Mesenchymal stem cell (in vitro differentiated cells and primary cell): ENCODE measurements around the gene HIVEP1.

Source experiments
- DNase-seq: peaks from one replicate; pipeline ENCODE4 v3.0.0-alpha.2; 2013
- H2AFZ ChIP-seq: one replicate; pipeline ENCODE4 v1.6.1; 2013; ENCODE audit warnings: low read depth, mild to moderate bottlenecking, control low read depth, inconsistent platforms, low read length, moderate library complexity
- H2AK5ac ChIP-seq: 2 replicates; pipeline ENCODE4 v1.6.1; 2013; ENCODE audit warnings: low read length, moderate library complexity, mild to moderate bottlenecking, inconsistent platforms; ENCODE audit not compliant: severe bottlenecking
- H2BK120ac ChIP-seq: one replicate; pipeline ENCODE4 v1.6.1; 2013; ENCODE audit warnings: low read depth, mild to moderate bottlenecking, inconsistent platforms, low read length, moderate library complexity
- H2BK12ac ChIP-seq, 2 experiments: one replicate each; pipeline ENCODE4 v1.6.1; 2013; ENCODE audit warnings: inconsistent platforms in 2 of 2, low read length in 2 of 2, mild to moderate bottlenecking in 2 of 2, moderate library complexity in 2 of 2, control low read depth in 1 of 2
- H2BK15ac ChIP-seq: one replicate; pipeline ENCODE4 v1.6.1; 2013; ENCODE audit warnings: mild to moderate bottlenecking, low read depth, inconsistent platforms; ENCODE audit not compliant: poor library complexity, severe bottlenecking
- H2BK5ac ChIP-seq: 2 replicates; pipeline ENCODE4 v1.6.1; 2013; ENCODE audit warnings: low read depth, mild to moderate bottlenecking, low read length, control low read depth, inconsistent platforms; ENCODE audit not compliant: poor library complexity, severe bottlenecking
- H3K14ac ChIP-seq, 2 experiments: one replicate each; pipeline ENCODE4 v1.6.1; 2013; ENCODE audit warnings: inconsistent platforms in 2 of 2, low read length in 2 of 2, control low read depth in 1 of 2, mild to moderate bottlenecking in 1 of 2, moderate library complexity in 1 of 2
- H3K18ac ChIP-seq, 2 experiments: one replicate each; pipeline ENCODE4 v1.6.1; 2013; ENCODE audit warnings: inconsistent platforms in 2 of 2, low read length in 2 of 2, control low read depth in 1 of 2, low read depth in 1 of 2, mild to moderate bottlenecking in 1 of 2
- H3K23ac ChIP-seq, 2 experiments: one replicate each; pipeline ENCODE4 v1.6.1; 2013; ENCODE audit warnings: inconsistent platforms in 2 of 2, low read length in 2 of 2, mild to moderate bottlenecking in 2 of 2, moderate library complexity in 2 of 2, control low read depth in 1 of 2
- H3K27ac ChIP-seq: 2 replicates; pipeline ENCODE4 v1.5.1; 2013; ENCODE audit warnings: mild to moderate bottlenecking, moderate library complexity, low read length, control low read depth, inconsistent platforms; ENCODE audit not compliant: poor library complexity, severe bottlenecking
- H3K27me3 ChIP-seq, 2 experiments: 2 replicates each; pipeline versions ENCODE4 v1.6.1 to v1.7.0; 2013; ENCODE audit warnings: low read length in 2 of 2, mild to moderate bottlenecking in 2 of 2, moderate library complexity in 2 of 2, control low read depth in 1 of 2, inconsistent platforms in 1 of 2; ENCODE audit not compliant: control insufficient read depth in 1 of 2, insufficient read depth in 1 of 2
- H3K36me3 ChIP-seq, 2 experiments: 2 replicates each; pipeline versions ENCODE4 v1.6.1 to v1.7.0; 2013; ENCODE audit warnings: low read length in 2 of 2, control low read depth in 1 of 2, inconsistent platforms in 1 of 2, low read depth in 1 of 2, mild to moderate bottlenecking in 1 of 2; ENCODE audit not compliant: insufficient read depth in 2 of 2, control insufficient read depth in 1 of 2
- H3K4ac ChIP-seq, 2 experiments: one replicate each; pipeline ENCODE4 v1.6.1; 2013; ENCODE audit warnings: inconsistent platforms in 2 of 2, low read length in 2 of 2, mild to moderate bottlenecking in 2 of 2, moderate library complexity in 2 of 2, control low read depth in 1 of 2, low read depth in 1 of 2
- H3K4me1 ChIP-seq: 2 replicates; pipeline ENCODE4 v1.6.1; 2013; ENCODE audit warnings: low read depth, low read length, control low read depth; ENCODE audit not compliant: control insufficient read depth, insufficient read depth
- H3K4me2 ChIP-seq: 2 replicates; pipeline ENCODE4 v1.6.1; 2013; ENCODE audit warnings: low read length, mild to moderate bottlenecking, inconsistent platforms; ENCODE audit not compliant: poor library complexity, severe bottlenecking
- H3K4me3 ChIP-seq, 2 experiments: 2 replicates each; pipeline versions ENCODE4 v1.5.1 to v1.7.0; 2013; ENCODE audit warnings: low read length in 2 of 2, mild to moderate bottlenecking in 2 of 2, control low read depth in 1 of 2, low read depth in 1 of 2; ENCODE audit not compliant: insufficient read depth in 1 of 2
- H3K79me1 ChIP-seq: replicated peaks from 2 replicates; pipeline ENCODE4 v1.6.1; 2013; ENCODE audit warnings: mild to moderate bottlenecking, control low read depth, low read length, inconsistent platforms; ENCODE audit not compliant: poor library complexity, severe bottlenecking
- H3K9ac ChIP-seq: 2 replicates; pipeline ENCODE4 v1.7.0; 2013; ENCODE audit warnings: mild to moderate bottlenecking, low read length, moderate library complexity
- H3K9me3 ChIP-seq: 2 replicates; pipeline ENCODE4 v1.7.0; 2013; ENCODE audit warnings: mild to moderate bottlenecking, low read length; ENCODE audit not compliant: control insufficient read depth
- H4K8ac ChIP-seq: one replicate; pipeline ENCODE4 v1.6.1; 2013; ENCODE audit warnings: inconsistent platforms, mild to moderate bottlenecking, low read length, moderate library complexity
- H4K91ac ChIP-seq: one replicate; pipeline ENCODE4 v1.6.1; 2013; ENCODE audit warnings: mild to moderate bottlenecking, low read length, inconsistent platforms
- WGBS: methylation state at CpG from one replicate; pipeline ENCODE4 v1.1.7; 2013; ENCODE audit warnings: mixed read lengths; 5-methylcytosine and 5-hydroxymethylcytosine counted together

Gene HIVEP1

DNA sequence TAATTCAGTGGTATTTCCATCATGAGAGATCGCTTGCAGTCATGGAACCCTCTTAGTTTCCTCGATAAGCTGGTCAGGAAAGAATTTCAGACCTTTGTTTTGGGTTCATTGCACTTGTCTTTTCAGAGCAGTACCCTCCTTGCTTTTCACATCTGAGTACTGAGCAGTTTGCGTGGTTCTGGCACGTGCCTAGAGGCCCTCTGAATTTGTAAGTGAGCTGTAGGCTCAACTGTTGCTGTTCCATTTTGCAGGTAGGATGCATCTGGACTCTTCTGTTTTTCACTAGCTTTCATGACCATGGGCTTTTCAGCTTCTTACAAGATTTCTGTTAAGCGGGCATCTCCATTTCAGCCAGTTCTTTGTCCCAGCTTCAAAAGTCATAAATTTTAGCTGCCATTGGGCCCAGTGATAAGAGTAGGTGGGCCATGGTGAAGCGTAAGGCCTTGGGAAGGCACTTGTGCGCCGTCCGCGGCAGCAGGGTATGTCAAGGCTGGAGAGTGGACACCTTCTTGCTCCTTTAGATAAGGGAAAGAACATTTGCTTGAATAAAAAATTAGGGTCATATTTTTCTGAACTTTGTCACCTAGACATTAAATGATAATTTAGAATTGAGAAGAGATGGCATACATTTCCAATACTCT, 35.8 kb downstream of the HIVEP1 start:
- Histone ChIP-seq H3K18ac (no peak overlapping the region), H2BK15ac (no peak overlapping the region), H2AFZ (no peak overlapping the region), H3K79me1 (peaks cover 18% of the 10 kb centered on the region), H3K23ac (no peak overlapping the region), H3K9ac (no peak overlapping the region), H2BK12ac (no peak overlapping the region), H3K4me2 (no peak overlapping the region), H3K27ac (no peak overlapping the region), H3K4me1 (peaks cover 7% of the 10 kb centered on the region), H3K9me3 (no peaks in the 10 kb centered on the region), H4K8ac (no peak overlapping the region), H3K36me3 (peaks cover 4 to 19% of the 10 kb centered on the region in 2 experiments), H2BK120ac (no peak overlapping the region), H2BK5ac (no peak overlapping the region), H2AK5ac (peak overlapping the region; percentile 13), H4K91ac (no peak overlapping the region), H3K4me3 (no peak overlapping the region), H3K14ac (no peak overlapping the region), H3K4ac (no peak overlapping the region), H3K27me3 (no peaks in the 10 kb centered on the region)
- DNase-seq, result no peak
- WGBS, result 95% methylated on average over 10 of the region's 10 CpGs

DNA sequence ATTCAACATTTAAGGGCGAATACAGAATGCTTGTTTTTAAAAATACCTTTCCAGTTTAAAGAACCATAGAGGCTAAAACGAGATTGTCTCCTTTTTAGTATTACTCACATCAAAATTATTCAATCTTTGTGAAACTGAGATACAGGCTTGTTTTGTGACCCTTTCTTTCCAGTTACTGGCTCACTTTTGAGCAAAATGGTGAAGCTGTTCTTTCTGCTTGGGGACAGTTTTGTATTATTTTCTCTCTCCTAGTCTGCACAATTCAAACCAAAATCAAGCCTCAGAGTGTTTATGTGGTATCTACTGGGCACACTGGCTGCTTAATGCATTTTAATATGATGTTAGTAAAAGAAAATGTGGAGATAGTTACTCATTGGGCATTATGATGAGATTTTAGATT, 36.5 kb downstream of the HIVEP1 start:
- H2AFZ ChIP-seq, result no peak overlapping the region
- H3K4me2 ChIP-seq, result no peak overlapping the region
- no peak overlapping the region for H3K4me3 ChIP-seq
- peaks cover 21% of the 10 kb centered on the region for H3K79me1 ChIP-seq
- H2AK5ac ChIP-seq, result no peak overlapping the region
- H3K9me3 ChIP-seq, result no peaks in the 10 kb centered on the region
- H3K27ac ChIP-seq, result no peak overlapping the region
- H3K4ac ChIP-seq, result no peak overlapping the region
- H3K36me3 ChIP-seq, result peaks cover 4 to 19% of the 10 kb centered on the region in 2 experiments
- H2BK15ac ChIP-seq, result no peak overlapping the region
- WGBS, result no CpG with 5 or more reads among the region's 2 CpGs
- DNase-seq, result no peak
- no peak overlapping the region for H4K91ac ChIP-seq
- H2BK5ac ChIP-seq, result no peak overlapping the region
- H3K18ac ChIP-seq, result no peak overlapping the region
- peaks cover 7% of the 10 kb centered on the region for H3K4me1 ChIP-seq
- no peak overlapping the region for H3K9ac ChIP-seq
- H4K8ac ChIP-seq, result no peak overlapping the region
- no peak overlapping the region for H2BK12ac ChIP-seq
- no peak overlapping the region for H3K14ac ChIP-seq
- no peak overlapping the region for H3K23ac ChIP-seq
- H2BK120ac ChIP-seq, result no peak overlapping the region
- no peaks in the 10 kb centered on the region for H3K27me3 ChIP-seq

DNA sequence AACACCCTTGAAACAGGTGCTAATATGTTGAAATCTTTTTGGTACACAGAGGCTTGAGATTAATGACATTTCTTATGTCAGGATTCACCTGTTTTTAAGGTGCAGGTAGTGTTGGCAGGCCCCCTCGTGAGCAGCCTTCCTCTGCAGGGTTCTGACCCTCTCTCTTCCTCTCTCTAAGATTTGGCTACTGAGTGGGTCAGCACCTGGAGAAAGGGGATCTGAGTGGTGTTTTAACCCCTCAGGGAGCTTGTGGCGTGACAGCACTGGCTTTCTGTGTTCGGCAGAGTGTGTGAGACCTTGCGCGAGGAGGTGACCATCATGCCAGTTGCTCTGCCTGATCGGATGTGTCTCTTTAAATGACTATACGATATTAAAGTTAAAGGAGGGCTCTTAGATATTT, 37.1 kb downstream of the HIVEP1 start:
- Histone ChIP-seq H2BK12ac (no peak overlapping the region), H3K14ac (no peak overlapping the region), H3K4ac (no peak overlapping the region), H2BK5ac (no peak overlapping the region), H2AK5ac (no peak overlapping the region), H2BK120ac (no peak overlapping the region), H4K8ac (no peak overlapping the region), H3K27me3 (no peaks in the 10 kb centered on the region), H3K9ac (no peak overlapping the region), H3K23ac (no peak overlapping the region), H3K4me3 (no peak overlapping the region), H3K4me1 (peaks cover 7% of the 10 kb centered on the region), H3K18ac (no peak overlapping the region), H3K79me1 (peaks cover 21% of the 10 kb centered on the region), H2AFZ (no peak overlapping the region), H2BK15ac (no peak overlapping the region), H3K36me3 (peaks cover 4 to 19% of the 10 kb centered on the region in 2 experiments), H3K27ac (no peak overlapping the region), H3K4me2 (no peak overlapping the region), H3K9me3 (no peaks in the 10 kb centered on the region), H4K91ac (no peak overlapping the region)
- DNase-seq, result no peak
- 100% methylated on average over 3 of the region's 7 CpGs for WGBS

DNA sequence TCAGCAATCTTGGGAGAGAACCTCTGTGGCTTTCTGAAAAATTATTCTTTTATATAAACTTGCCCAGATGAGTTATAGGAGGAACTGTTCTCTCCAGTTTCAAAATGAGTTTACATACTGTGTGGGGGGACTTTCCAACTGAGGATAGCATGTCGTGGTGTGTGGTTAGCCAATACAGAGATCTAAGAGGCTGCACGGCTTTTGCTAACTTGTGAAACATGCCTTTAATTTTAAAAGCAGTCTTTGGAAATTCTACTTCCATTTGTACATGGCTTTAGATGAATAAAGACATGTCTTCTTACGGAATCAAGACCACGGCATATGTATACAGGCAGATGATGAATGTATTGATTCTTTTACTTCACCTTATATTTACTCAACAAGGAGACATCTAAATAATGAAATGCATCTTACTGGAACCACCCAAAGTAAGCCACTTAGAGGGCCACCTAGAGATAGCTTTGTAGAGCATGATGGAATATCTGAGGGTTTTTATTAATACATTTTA, 39.8 kb downstream of the HIVEP1 start:
- no peaks in the 10 kb centered on the region for H3K27me3 ChIP-seq

More for the DNA sequence above, 39.8 kb downstream of the HIVEP1 start:
- H2BK5ac ChIP-seq, result no peak overlapping the region
- H2AFZ ChIP-seq, result no peak overlapping the region
- H3K4me1 ChIP-seq, result peaks cover 2% of the 10 kb centered on the region
- DNase-seq, result peak; percentile 69
- H3K27ac ChIP-seq, result no peak overlapping the region
- no peak overlapping the region for H3K14ac ChIP-seq
- no peak overlapping the region for H3K9ac ChIP-seq
- no peak overlapping the region for H3K4me2 ChIP-seq
- no peak overlapping the region for H4K91ac ChIP-seq
- H2BK15ac ChIP-seq, result no peak overlapping the region
- H3K4ac ChIP-seq, result no peak overlapping the region
- no peak overlapping the region for H3K23ac ChIP-seq
- no peak overlapping the region for H2AK5ac ChIP-seq
- 98% methylated on average over 2 of the region's 4 CpGs for WGBS
- peaks cover 6 to 13% of the 10 kb centered on the region in 2 experiments for H3K36me3 ChIP-seq
- no peak overlapping the region for H2BK12ac ChIP-seq
- H3K79me1 ChIP-seq, result peaks cover 16% of the 10 kb centered on the region
- no peak overlapping the region for H3K4me3 ChIP-seq
- no peaks in the 10 kb centered on the region for H3K9me3 ChIP-seq
- no peak overlapping the region for H3K18ac ChIP-seq
- no peak overlapping the region for H2BK120ac ChIP-seq
- H4K8ac ChIP-seq, result no peak overlapping the region
